ENCODE data around the gene AFF1. TPM values are rescaled to one million over a fixed set of nuclear protein-coding genes. Genes with fewer than 3 reads are reported as not detected.

Gene AFF1, protein sequence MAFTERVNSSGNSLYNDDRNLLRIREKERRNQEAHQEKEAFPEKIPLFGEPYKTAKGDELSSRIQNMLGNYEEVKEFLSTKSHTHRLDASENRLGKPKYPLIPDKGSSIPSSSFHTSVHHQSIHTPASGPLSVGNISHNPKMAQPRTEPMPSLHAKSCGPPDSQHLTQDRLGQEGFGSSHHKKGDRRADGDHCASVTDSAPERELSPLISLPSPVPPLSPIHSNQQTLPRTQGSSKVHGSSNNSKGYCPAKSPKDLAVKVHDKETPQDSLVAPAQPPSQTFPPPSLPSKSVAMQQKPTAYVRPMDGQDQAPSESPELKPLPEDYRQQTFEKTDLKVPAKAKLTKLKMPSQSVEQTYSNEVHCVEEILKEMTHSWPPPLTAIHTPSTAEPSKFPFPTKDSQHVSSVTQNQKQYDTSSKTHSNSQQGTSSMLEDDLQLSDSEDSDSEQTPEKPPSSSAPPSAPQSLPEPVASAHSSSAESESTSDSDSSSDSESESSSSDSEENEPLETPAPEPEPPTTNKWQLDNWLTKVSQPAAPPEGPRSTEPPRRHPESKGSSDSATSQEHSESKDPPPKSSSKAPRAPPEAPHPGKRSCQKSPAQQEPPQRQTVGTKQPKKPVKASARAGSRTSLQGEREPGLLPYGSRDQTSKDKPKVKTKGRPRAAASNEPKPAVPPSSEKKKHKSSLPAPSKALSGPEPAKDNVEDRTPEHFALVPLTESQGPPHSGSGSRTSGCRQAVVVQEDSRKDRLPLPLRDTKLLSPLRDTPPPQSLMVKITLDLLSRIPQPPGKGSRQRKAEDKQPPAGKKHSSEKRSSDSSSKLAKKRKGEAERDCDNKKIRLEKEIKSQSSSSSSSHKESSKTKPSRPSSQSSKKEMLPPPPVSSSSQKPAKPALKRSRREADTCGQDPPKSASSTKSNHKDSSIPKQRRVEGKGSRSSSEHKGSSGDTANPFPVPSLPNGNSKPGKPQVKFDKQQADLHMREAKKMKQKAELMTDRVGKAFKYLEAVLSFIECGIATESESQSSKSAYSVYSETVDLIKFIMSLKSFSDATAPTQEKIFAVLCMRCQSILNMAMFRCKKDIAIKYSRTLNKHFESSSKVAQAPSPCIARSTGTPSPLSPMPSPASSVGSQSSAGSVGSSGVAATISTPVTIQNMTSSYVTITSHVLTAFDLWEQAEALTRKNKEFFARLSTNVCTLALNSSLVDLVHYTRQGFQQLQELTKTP
- total RNA-seq (ENCODE audit: low replicate concordance), result 21.9 and 41.9 TPM in 2 replicates

DNA sequence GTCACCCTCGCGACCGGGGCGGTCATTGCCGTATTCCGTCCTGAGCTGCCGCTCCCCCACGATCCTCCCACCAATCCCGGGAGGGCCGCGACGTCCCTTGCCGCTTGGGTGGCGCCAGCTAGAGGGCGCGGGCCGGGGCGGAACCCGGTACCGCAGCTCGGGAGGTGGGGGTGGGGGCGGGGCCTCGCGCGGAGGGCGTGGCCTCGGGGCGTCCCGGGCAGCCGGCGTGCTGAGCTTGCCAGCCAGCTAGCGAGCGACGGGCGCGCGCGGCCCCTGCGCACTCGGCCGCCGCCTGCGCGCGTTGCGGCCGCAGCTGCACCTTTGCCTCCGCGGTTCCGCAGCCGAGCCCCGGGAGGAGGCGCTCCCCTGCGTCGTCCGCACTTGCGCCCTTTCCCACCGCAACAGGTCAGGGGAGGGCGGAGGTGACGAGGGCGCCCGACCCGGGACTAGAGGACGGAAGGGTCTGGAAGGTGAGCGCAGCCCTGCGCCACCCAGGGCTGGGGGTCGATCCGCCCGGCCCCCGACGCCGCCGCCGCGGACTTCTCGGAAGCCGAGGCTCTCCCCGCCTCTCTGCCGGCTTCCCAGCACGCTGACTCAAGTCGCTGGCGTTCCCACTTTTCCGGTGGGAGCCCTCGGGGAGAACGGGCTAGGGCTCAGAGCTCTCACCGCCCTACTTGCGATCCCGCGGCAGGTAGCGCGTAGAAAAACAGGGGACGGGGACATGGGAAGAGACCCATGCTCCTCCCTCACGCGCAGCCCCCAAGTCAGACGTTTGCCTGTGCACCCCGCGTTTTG lies at the start of gene AFF1:
Gene AFF1, plus strand, starts transcription at position 241 of the 795 bp plus-strand sequence. CDS start 13,523 bp downstream, outside the sequence.
- TF ChIP-seq, protein P1, sequence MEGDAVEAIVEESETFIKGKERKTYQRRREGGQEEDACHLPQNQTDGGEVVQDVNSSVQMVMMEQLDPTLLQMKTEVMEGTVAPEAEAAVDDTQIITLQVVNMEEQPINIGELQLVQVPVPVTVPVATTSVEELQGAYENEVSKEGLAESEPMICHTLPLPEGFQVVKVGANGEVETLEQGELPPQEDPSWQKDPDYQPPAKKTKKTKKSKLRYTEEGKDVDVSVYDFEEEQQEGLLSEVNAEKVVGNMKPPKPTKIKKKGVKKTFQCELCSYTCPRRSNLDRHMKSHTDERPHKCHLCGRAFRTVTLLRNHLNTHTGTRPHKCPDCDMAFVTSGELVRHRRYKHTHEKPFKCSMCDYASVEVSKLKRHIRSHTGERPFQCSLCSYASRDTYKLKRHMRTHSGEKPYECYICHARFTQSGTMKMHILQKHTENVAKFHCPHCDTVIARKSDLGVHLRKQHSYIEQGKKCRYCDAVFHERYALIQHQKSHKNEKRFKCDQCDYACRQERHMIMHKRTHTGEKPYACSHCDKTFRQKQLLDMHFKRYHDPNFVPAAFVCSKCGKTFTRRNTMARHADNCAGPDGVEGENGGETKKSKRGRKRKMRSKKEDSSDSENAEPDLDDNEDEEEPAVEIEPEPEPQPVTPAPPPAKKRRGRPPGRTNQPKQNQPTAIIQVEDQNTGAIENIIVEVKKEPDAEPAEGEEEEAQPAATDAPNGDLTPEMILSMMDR (IDR thresholded peaks at IDR 0.05; ENCODE audit: insufficient read depth, low read length), result peak; percentile 49
- DNase-seq (ENCODE audit: low read depth), result peak; percentile 81
- peak within 1 kb of the TSS; percentile 93 for H3K4me3 ChIP-seq (ENCODE audit: low read depth, low read length)

DNA sequence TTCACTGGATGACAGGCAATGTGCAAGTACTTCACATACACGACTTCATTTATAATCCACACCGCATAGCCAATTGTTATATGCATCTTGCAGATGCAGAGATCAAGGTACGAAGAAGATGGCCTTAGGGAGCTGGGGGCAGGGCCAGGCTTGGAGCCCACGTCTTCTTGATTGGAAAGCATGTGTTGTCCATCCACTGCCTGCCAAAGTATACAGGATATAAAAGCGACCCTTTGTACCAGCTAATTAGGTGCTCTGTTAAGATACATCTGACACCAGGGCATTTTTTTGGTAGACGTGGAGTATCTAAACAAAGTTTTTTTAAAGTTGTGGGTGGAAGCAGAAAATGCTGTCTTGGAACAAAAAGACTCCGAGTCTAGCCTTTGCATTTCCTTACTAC lies 44.0 kb upstream of the AFF1 start:
- TF ChIP-seq, protein P1 (IDR thresholded peaks at IDR 0.05; ENCODE audit: insufficient read depth, low read length), result no peak
- H3K4me3 ChIP-seq (ENCODE audit: low read depth, low read length), result no peak overlapping the region
- DNase-seq (ENCODE audit: low read depth), result no peak

DNA sequence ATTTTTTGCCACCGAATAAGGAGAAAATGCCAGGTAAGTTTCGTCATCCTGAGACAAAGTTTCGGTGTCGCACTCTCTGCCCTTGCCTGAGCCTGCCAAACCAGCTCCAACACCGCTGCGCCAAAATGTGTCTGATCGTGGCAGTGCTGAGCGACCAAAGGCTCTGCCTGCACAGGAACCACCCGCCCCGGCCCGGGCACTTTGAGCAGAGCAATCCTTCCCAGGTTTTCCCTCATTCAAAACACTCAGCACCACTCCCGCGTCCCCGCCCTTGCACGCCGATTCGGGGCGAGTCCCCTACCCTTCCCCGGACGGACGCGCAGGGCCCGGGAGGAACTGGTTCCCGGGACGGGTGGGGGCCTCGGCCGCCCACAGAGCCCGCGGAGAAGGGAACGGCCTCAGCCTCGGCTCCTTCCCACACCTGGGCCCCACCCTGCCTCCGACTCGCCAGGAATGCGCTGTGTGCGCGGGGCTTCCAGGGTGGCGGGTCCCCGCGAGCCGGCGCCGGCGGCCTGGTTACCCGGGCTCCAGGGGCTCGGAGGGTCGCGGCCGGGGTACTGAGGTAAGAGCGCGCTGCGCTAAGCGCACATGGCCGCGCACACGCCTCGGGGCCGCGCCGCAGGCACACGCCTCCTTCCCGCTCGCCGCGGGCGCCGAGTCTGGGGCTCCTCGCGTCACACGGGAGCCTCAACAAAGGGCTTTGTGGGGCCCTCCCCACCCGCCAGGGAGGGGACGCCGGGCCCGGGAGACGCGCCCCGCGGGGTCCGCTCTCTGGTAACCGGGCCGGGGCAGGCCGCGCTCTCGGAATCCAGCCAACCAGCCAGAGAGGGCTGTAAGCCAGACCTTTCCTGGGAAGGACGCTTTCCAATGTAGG lies 42.8 kb upstream of the AFF1 start, which contains the start of gene C4orf36:
Gene C4orf36, minus strand, starts transcription at position 661 of the 874 bp plus-strand sequence. CDS start 902 bp downstream, outside the sequence.
- H3K4me3 ChIP-seq (ENCODE audit: low read depth, low read length), result peak within 1 kb of the TSS; percentile 75
- DNase-seq (ENCODE audit: low read depth), result no peak
- TF ChIP-seq, protein P1 (IDR thresholded peaks at IDR 0.05; ENCODE audit: insufficient read depth, low read length), result no peak

DNA sequence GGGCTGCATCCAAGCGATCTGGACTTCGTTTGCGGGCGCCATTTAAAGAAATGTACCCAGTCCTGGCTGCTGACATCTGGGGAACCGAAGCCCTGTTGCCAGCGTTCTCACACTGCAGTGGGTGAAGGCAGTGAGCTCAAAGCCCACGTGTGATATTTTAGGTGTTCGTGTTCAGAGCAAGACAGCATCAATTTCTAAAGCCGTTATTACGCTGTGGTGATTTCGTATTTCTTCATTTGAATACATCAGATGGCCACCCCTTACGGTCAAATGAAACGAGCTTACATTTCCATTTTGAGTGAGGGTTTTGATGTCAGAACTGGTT lies 42.2 kb upstream of the AFF1 start:
- peak overlapping the region; percentile 75 for H3K4me3 ChIP-seq (ENCODE audit: low read depth, low read length)
- no peak for DNase-seq (ENCODE audit: low read depth)
- TF ChIP-seq, protein P1 (IDR thresholded peaks at IDR 0.05; ENCODE audit: insufficient read depth, low read length), result no peak

DNA sequence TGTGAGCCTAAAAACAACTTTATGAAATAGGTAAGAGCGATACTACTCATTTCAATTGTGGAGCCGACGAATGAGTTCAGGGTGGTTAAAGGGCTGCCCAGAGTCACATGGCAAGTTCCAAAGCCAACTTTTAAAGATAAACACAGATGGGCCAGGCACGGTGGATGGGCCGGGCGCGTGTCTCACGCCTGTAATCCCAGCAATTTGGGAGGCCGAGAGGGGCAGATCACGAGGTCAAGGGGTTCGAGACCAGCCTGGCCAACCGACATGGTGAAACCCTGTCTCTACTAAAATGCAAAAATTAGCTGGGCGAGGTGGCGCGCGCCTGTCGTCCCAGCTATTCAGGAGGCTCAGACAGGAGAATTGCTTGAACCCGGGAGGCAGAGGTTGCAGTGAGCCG lies 41.7 kb upstream of the AFF1 start:
- no peak for DNase-seq (ENCODE audit: low read depth)
- TF ChIP-seq, protein P1 (IDR thresholded peaks at IDR 0.05; ENCODE audit: insufficient read depth, low read length), result no peak
- H3K4me3 ChIP-seq (ENCODE audit: low read depth, low read length), result no peak overlapping the region

All from fibroblast of the aortic adventitia (primary cell).